LNCaP clone FGC (cell line): Measurements from ENCODE around the gene ARL14EP.

Experiments
- DNase-seq: peaks from one replicate; pipeline ENCODE4 v3.0.0-alpha.2; 2011; ENCODE audit warnings: low read depth
- H3K4me3 ChIP-seq: 2 replicates; pipeline ENCODE4 v1.5.1; 2011; ENCODE audit warnings: mild to moderate bottlenecking, low read depth, low read length, control low read depth
- TF ChIP-seq, protein P1 (sequence below): IDR thresholded peaks from 2 replicates; pipeline ENCODE4 v1.5.1; 2012; ENCODE audit warnings: mild to moderate bottlenecking; ENCODE audit not compliant: control insufficient read depth, insufficient read depth; ENCODE audit errors: extremely low read depth

The ARL14EP gene

DNA sequence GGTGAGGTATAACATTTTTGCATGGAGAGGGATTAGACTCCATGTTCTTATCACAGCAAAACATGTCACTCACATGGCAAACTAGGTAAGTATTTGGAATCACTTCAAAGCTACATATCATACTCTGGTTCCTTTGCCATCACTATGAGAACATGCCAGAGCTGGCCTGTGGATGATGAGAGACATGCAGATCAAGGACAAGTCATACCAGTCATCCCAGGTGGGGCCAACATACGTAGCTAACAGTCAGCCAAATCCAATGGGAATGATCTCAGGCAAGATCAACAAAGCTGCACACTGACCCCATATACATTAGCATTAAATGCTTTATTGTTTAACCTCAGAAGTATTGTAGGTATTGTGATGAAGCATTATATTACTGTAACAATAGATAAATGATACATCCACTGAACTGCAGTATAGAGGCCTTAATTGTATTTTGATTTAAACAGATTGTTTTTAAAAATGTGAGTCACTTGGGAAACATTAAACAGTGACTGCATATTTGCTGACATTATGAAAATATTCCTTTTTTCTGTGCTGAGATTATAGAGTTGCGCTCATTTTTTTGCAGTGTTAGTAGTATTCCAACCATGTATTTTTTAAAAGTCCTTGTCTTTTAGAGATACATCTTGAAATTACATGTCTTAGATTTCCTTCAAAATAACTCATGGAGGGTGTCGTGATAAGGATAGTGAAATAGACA is 37.3 kb upstream of the ARL14EP start:
- H3K4me3 ChIP-seq: no peak overlapping the region
- peak; percentile 7 for DNase-seq
- TF ChIP-seq, protein P1, sequence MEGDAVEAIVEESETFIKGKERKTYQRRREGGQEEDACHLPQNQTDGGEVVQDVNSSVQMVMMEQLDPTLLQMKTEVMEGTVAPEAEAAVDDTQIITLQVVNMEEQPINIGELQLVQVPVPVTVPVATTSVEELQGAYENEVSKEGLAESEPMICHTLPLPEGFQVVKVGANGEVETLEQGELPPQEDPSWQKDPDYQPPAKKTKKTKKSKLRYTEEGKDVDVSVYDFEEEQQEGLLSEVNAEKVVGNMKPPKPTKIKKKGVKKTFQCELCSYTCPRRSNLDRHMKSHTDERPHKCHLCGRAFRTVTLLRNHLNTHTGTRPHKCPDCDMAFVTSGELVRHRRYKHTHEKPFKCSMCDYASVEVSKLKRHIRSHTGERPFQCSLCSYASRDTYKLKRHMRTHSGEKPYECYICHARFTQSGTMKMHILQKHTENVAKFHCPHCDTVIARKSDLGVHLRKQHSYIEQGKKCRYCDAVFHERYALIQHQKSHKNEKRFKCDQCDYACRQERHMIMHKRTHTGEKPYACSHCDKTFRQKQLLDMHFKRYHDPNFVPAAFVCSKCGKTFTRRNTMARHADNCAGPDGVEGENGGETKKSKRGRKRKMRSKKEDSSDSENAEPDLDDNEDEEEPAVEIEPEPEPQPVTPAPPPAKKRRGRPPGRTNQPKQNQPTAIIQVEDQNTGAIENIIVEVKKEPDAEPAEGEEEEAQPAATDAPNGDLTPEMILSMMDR: no peak

DNA sequence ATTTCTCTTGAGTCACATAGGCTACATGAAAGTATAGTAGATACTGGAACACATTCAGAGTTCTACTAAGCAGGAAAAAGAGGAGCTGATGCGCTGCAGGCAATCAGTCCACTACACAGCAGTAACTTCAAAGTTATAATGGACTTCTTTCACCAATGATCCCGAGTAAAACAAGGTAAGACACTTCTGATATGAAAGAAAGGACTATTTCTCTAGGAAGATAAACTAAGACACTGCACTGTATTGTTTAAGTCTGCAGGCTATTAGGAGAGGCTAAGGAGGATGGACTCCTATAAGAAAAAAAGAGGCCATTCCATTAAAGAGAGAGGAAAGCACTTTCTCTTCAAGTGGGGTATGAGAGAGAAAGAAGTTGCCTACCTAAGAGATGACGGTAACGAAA is 31.6 kb upstream of the ARL14EP start:
- H3K4me3 ChIP-seq: no peak overlapping the region
- no peak for DNase-seq
- TF ChIP-seq, protein P1: no peak

DNA sequence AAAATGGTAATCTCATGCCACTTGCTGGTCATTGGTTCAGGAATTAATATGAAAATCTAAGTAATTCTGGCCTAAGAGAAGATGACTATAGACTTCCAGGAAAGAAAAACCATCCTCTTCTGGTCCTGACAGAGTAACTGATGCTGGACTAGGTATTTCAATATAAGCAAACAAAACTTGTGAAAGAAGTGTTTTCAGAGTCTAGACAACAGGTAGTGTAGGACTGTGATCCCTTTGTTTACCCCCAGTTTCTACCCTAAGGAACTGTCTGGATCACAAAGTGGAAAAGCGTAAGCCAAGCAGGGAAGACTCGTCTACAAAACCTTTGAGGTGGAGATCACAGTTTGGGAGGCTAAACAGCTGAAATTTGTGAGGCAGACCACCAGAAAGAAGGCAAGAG is 30.4 kb upstream of the ARL14EP start:
- TF ChIP-seq, protein P1: no peak
- H3K4me3 ChIP-seq: no peak overlapping the region
- DNase-seq: no peak

DNA sequence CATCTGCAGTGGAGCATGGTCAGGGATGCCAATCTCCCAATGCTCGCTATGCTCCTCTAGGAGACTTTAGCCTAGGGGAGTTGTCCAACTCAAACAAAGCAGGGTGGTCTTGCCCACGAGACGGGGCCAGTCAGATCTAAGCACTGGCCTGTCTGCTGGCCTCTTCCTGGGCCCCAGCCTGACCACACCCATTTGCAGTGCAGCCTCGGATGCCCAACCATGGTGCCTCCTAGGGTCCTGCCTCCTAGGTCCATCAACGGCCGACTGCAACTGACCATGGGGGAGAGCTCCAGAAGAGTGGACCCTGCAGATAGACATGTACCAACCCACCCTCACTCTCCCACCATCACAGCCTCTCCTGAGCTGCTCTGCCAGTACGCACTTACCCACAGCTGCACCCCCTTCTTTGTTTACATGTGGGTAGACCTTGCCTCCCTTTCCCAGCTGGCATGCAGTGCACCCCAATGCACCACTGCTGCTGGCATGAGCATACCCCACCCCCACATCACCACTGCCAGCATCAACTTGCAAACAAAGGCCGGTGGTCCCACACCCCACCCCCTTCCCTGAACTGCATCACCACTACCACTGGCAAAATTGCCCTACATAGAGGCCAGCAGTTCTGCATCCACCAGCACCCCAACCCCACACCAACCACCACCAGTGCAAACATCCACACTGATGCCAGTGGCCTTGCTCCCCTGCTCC is 27.6 kb upstream of the ARL14EP start:
- DNase-seq: no peak
- H3K4me3 ChIP-seq: no peak overlapping the region
- TF ChIP-seq, protein P1: no peak

DNA sequence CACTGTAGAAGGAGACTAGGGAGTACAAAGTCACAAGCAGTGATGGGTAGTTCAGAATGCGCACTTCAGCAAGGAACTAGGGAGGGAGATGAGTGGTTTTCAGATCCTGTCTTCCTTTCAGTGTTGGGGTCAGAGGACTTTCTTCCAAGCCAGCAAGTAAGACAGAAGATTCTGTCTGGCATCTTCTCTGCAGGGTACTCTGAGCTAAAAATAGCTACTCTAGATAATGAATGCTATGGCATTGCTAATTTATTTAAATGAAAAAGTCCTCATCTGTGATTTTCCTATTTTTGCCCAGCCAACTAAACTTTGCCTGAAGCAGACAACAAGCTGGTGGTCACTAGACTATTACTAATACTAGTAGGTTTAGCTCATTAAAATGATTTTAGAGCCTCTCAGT is 18.3 kb upstream of the ARL14EP start:
- TF ChIP-seq, protein P1: no peak
- H3K4me3 ChIP-seq: no peak overlapping the region
- DNase-seq: no peak

DNA sequence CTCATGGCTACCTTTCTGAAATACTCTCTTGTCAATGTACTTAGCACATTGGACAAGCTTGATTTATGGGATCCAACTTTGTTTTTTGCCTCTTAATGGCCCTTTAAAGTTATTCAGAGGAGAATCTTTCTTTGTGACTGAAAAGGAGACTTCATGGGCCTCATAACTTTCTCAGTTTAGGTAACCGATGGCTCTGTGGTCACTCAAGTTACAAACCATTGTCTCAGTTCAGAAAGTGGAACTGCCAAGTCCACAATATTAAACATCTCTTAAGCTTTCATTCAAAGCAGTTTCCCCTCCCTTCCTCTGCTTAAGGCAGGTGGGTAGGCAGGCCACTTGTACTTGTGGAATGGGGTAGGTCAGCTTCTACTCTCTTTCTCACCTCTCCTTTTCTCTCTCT is 12.3 kb upstream of the ARL14EP start:
- TF ChIP-seq, protein P1: no peak
- no peak overlapping the region for H3K4me3 ChIP-seq
- no peak for DNase-seq
